Stimulated activated CD4-positive, alpha-beta T cell treated with anti-CD3 and anti-CD28 coated beads, Interleukin-1b, Interleukin-23, amount 100 ng/mL, for 4 hours (primary cell): ENCODE results near the gene MKNK1.

Experiments used
- DNase-seq, 2 donors: peaks; one replicate each; pipeline ENCODE4 v3.0.0-alpha.2; 2020; ENCODE audit warnings: low read depth in 2 of 2

Gene MKNK1

GRCh38 chr1:46539972-46540371 lies 64.1 kb downstream of the MKNK1 start:
- DNase-seq: no peak

GRCh38 chr1:46538147-46538546 lies 65.9 kb downstream of the MKNK1 start:
- no peak for DNase-seq

GRCh38 chr1:46537651-46538050 lies 66.4 kb downstream of the MKNK1 start:
- DNase-seq: no peak

GRCh38 chr1:46536527-46536926 lies 67.5 kb downstream of the MKNK1 start:
- no peak for DNase-seq

GRCh38 chr1:46535063-46535462 lies 69.0 kb downstream of the MKNK1 start:
- peak in 1 of 2 donors; percentile 15 for DNase-seq

GRCh38 chr1:46533179-46533864 lies 70.7 kb downstream of the MKNK1 start:
- peak in 1 of 2 donors; percentile 44 for DNase-seq

GRCh38 chr1:46532498-46533178 lies 71.4 kb downstream of the MKNK1 start:
- DNase-seq: peak; percentile 64 to 74

GRCh38 chr1:46532095-46532494 lies 72.0 kb downstream of the MKNK1 start:
- no peak for DNase-seq

GRCh38 chr1:46530791-46531409 lies 73.2 kb downstream of the MKNK1 start:
- DNase-seq: no peak

- DNase-seq: no peak
These were observed 73.8 kb downstream of the MKNK1 start for GRCh38 chr1:46530311-46530710.

GRCh38 chr1:46529031-46529630 lies 74.9 kb downstream of the MKNK1 start:
- no peak for DNase-seq

GRCh38 chr1:46528297-46528955 lies 75.6 kb downstream of the MKNK1 start:
- no peak for DNase-seq

GRCh38 chr1:46527474-46528296 lies 76.4 kb downstream of the MKNK1 start:
- peak; percentile 62 to 66 for DNase-seq

- no peak for DNase-seq
These were observed 77.3 kb downstream of the MKNK1 start for GRCh38 chr1:46526691-46527291.

GRCh38 chr1:46526013-46526690 lies 77.9 kb downstream of the MKNK1 start:
- no peak for DNase-seq

GRCh38 chr1:46525253-46525983 lies 78.7 kb downstream of the MKNK1 start:
- DNase-seq: no peak

GRCh38 chr1:46524843-46525242 lies 79.2 kb downstream of the MKNK1 start:
- DNase-seq: no peak

- DNase-seq: no peak
These were observed 80.3 kb downstream of the MKNK1 start for GRCh38 chr1:46523496-46524353.

- DNase-seq: no peak
These were observed 81.1 kb downstream of the MKNK1 start for GRCh38 chr1:46522969-46523320.
